Activated naive CD4-positive, alpha-beta T cell treated with anti-CD3 and anti-CD28 coated beads, Interleukin-2, amount 50 U/mL, for 16 hours (primary cell): ENCODE data around the gene MEIS3.

Experiments used
- DNase-seq: peaks from one replicate; pipeline ENCODE4 v3.0.0-alpha.2; 2020

MEIS3 gene

GRCh38 chr19:47419030-47419783 lies at the start of gene MEIS3:
MEIS3 (minus strand) TSS chr19:47419527; CDS start chr19:47419081, 446 bp downstream.
- DNase-seq = no peak

DNA sequence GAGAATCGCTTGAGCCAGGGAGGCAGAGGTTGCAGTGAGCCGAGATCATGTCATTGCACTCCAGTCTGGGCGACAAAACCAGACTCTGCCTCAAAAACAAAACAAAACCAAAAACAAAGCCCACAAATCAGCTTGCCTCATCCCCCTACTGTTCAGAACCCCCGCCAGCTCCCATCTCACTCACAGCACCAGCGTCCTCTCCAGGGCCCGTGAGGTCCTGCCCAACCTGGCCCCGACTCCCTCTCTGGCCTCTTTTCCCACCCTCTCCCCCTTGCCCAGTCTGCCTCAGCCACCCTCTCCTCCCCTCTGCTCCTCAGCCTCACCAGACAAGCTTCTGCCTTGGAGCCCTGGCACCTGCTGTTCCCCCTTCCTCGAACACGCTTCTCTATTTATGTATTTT lies 48.6 kb upstream of the MEIS3 start:
- no peak for DNase-seq

- DNase-seq = no peak
Measured at GRCh38 chr19:47465957-47466356, 46.6 kb upstream of the MEIS3 start.

- no peak for DNase-seq
Measured at GRCh38 chr19:47464675-47465419, 45.5 kb upstream of the MEIS3 start.

DNA sequence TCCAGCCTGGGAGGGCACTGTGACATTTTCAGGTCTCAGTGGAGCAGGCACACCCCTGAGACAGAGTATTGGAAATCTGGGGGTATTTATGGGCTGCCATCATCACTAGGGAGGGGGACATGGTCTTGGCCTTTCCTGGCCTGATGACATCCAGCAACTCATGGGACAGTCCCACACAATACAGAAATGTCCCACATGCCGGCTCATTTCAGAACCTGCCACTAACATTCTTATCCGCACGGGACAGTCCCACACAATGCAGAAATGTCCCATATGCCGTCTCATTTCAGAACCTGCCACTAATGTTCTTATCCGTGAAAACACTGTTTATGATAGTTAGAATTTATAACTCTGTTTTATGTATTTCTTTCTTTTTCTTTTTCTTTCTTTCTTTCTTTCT lies 42.5 kb upstream of the MEIS3 start:
- no peak for DNase-seq

DNA sequence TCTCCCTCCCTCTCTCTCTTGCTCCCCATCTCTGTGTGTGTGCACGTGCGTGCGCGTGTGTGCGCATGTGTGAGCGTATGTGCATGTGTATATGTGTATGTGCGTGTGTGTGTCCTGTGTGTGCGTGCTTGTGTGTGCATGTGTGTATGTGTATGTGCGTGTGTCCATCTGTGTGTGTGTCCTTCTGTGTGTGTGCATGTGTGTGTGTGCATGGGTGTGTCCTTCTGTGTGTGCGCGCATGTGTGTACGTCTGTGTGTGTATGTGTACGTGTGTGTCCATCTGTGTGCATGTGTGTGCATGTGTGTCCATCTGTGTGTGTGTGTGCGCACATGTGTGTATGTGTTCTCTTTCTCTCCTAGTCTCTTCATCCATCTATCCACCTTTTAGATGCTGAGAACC lies 40.1 kb upstream of the MEIS3 start:
- no peak for DNase-seq

DNA sequence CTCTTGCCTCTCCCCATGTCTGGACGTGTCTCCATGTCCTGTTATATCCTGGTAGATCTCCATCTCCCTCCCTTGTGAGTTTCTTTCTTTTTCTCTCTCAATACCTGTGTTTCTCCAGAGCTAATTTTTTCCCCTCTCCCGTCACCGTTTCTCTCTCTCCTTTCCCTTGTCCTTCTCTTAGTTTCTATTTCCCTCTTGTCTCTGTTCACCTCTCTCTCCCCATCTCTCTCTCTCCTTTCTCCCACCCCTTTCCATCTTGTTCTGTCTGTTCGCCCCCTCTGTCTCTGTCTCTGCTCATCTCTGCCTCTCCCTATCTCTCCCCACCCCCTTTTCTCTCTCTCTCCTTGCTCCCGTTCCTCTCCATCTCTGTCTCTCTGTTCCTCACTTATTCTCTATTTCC lies 39.3 kb upstream of the MEIS3 start:
- no peak for DNase-seq

DNA sequence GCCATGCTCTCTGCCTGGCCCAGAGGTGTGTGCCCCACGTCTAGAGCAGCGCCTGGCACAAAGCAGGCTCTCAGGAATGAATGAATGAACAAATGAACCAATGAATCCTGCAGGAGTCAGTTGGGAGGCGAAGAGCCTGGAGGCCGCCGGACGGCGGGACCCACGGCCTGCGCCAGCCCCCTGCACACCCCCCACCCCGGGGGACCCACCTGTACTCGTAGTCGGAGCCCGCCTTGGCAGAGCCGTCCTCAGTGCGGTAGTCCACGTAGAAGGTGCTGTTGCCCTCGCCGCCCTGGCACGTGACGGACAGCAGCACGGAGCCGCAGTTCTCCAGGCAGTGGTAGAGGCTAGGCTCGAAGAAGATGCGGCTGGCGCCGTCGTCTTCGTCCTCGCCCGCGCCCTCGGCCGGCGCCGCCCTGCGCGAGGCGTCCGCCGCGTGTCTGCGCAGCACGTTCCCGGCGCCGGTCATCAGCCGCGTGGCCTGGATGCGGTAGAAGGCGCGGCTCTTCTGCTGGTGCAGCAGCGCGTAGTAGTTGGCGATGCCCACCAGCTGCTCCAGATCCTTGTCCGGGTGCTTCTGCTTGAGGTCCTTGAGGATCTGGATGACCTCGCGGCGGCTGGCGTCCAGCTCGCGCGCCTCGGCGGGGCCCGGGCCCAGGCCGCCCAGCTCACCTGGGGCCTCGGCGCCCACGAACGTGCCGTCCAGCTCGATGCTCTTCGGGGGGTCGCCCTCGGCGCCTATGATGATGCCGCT lies 37.6 kb upstream of the MEIS3 start:
- DNase-seq = no peak

GRCh38 chr19:47450478-47450877 lies 31.2 kb upstream of the MEIS3 start:
- no peak for DNase-seq

GRCh38 chr19:47448360-47448727 lies 29.0 kb upstream of the MEIS3 start:
- DNase-seq = no peak

DNA sequence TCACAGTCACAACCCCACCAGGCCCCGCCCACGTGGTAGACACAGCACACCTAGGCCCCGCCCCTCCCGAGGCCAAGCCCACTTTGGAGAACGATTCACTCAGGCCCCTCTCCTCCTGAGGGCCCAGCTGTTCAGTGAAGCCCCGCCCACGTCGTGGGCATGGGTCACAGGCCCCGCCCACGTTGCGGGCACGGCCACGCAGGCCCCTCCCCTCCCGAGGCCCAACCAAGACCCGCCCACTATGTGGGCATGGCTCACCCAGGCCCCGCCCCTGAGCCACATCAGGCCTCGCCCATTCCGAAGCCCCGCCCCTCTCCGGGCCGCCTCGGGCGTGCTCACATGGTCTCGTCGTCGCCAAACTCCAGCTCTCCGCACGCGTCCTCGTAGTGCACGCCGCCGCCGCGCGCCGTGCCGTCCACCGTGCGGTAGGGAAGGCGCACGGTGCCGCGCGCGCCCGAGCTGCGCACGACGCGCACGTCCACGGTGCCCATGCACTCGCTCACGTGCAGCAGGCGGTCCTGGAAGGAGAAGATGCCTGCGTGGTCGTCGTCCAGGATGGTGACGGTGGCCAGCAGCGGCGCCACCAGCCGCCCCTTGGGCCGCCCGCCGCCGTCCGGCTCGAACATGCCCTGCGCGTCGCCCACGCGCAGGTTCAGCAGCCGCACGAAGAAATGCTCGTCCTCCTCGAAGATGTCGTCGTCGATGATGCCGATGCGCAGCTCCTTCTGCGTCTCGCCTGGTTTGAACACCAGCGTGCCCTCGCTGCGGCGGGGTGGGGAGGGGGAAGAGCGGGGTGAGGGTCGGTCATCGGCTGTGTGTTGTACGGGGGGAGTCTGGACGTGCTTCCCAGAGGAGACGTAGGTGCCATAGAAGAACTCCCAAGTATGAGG lies 28.4 kb upstream of the MEIS3 start:
- peak; percentile 66 for DNase-seq

DNA sequence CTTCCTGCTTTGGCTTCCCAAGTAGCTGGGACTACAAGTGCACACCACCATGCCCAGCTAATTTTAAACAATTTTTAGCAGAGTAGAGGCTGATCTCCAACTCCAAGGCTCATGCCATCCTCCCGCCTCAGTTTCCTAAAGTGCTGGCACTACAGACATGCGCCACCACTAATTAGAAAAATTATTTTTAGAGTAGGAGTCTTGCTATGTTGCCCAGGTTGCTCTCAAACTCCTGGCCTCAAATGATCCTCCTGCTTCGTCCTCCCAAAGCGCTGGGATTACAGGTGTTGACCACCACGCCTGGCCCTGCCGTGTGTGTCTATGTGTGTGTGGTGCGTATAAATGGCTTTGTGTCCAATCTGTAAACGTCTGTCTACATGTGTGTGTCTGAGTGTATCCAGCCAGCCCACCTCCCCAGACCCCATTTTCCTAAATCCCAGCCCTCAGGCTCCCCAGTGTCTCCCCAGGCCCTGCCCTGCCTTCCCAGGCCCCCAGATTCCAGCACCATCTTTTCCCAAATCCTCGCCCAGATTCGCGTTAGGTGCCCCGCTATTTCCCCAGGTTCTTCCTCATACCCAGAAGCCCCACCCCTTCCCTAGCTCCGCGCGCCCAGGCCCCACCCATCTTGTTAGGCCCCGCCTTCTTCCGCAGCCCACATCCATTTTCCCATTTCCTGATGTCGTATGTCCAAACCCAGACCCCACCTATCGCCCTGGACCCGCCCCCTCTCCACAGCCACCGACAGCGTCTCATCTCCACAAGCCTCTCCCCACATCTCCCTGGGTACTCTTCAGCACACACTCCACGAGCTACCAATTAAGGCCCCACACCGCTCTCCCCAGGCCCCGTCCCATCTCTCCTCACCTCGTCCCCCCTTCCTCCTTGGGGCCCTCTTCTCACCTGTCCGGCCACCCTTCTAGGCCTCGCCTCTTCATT lies 27.5 kb upstream of the MEIS3 start:
- DNase-seq = peak; percentile 36

DNA sequence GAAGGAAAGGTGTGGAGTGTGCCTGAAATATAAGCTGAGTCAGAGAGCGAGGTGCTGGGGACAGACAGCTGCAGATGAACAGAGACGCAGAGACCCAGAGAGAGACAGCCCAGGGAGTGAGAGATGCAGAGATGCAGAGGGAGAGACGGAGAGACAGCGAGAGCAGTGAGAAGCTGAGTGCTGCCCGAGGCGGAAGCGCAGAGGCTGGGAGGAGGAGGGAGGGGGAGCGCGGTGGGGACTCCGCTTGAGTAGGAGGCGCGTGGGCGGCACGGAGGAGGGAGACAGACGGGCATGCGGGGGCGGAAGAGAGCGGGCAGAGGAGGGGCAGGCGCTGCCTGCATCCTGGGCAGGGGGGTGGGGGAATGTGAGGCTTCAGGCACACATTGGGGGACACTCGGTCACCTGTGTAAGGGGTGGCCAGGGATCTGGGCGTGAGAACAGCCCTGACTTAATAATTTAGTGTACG lies 26.6 kb upstream of the MEIS3 start:
- DNase-seq = peak; percentile 67

- DNase-seq = no peak
Measured at GRCh38 chr19:47445527-47445926, 26.2 kb upstream of the MEIS3 start.

DNA sequence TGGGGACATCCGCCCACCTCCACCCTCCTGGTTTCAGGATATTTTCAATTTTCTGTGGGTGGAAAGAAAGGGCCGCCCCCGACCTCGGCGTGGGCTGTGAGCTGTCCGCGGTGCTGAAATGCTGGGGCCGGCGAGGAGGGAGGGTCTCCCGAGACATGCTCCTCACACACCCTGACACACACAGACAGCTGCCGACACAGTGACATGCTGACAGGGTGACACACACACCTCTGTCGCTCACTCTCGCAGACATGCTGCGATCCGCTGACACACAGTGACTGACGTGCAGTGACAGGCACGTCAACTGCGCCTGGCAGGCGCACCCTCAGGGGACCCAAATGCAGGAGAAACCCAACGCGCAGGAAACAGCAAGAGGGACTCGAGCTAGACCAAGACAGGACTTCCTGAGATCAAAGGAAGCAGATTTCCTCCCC lies 25.1 kb upstream of the MEIS3 start:
- DNase-seq = peak; percentile 33

DNA sequence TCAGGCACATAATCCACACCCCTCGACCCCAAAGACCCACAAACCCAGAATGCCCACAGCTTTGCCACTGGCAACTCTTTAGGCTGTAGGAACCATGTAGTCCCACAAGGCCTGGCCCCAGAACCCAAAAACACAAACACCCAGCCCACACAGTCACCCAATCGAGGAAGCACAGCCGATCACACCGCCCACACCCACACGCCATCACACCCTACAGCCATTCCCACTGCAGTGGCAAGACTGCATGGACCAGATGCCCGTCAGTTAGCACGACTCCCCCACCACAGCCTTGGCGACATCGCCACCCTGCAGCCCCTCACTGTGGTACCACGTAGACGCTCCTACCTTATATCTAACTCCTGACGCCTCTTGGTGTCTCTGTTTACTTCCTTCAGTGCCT lies 24.0 kb upstream of the MEIS3 start:
- DNase-seq = no peak

DNA sequence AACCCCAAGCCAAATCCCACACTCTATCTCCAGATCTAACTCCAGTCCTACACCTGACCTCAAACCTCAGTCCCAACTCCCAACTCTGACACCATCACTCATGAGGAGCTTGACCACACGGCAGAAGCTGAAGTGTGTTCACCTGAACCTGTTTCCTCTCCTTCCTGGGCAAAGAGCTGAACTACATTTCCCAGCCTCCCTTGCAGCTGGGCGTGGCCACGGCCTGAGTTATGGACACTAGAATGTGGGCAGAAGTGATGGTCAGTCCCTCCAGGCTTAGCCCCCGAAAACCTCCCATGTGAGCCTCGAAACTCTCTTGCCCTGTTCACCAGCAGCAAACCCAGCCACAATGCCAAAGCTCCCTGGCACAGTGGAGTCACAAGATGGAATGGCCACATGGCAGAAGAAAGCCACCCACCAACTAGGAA lies 19.5 kb upstream of the MEIS3 start:
- no peak for DNase-seq

DNA sequence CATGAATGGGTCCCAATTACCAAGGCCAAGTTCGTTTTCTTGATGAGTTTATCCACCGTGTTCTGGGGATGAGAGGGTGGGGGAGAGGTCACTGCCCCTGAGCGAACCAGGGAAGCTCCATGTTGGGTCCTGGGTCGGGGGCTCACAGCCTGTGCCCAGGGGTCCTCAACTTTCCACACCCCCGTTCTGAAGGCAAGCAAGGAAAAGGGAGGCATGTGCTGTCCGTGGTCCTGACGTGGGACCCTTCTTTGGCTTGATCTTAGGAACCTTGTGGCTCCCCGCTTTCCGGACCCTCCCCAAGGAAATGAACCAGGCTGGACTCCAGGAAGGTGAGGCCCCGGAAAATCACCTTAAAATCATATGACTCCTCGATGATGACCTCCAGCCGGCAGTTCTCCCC lies 18.2 kb upstream of the MEIS3 start:
- DNase-seq = no peak

DNA sequence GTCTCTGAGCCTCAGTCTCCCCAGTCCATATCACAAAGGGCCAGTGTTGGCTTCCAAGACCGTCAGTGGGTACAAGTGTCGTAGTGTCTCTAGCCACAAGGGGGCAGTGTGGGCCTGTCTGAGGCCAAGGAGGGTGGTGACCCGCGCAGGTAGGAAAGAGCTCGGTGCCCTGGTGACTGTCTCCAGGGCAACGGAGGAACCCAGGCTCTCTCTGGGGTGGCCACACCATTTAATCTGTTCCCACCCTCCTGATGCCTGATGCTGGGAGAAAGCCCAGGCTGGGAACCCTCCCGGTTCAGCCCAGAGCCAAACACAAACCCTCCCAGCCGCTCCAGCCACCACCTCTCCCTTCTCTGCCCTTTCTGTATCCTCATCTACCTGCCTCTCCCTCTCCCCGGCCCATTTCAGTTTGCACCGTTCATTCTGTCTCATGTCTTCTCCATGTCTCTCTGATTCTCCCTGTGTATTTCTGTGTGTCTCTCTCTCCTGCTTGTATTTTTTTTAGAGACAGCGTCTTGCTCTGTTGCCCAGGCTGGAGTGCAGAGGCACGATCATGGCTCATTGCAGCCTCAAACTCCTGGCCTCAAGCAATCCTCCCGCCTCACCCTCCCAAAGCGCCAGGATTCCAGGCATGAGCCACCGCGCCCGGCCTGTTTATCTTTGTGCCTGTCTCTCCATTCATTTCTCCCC lies 17.5 kb upstream of the MEIS3 start:
- DNase-seq = peak; percentile 81

DNA sequence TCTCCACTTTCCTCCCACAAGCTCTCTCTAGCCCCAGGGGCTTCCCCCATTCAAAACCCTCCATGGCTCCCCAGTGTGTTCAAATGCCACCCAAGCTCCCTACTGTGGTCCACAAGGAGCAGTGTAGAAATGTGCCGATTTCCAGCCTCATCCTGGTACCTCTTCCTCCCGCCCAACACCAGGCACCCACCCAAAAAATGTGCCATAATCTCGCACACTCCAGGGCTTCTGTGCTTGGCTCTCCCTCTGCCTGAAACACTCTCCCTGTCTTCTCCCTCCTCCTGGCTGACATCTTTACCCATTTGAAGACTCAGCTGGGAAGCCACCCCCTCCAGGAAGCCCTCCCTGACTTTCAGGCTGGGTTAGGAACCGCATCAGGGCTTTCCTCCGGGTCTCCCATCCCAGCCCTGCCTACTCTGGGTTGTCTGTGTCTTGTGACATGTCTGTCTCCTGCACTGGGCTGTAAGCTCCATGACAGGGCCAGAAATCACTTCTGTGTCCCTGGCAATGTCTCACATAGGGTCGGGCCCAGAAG lies 16.6 kb upstream of the MEIS3 start:
- DNase-seq = no peak
